Hepatocyte (in vitro differentiated cells): Measurements from ENCODE around the gene FZR1. TPM values are rescaled to one million over a fixed set of nuclear protein-coding genes. Genes with fewer than 3 reads are reported as not detected.

Experiments used
- DNase-seq: peaks from one replicate; pipeline ENCODE4 v3.0.0-alpha.2; 2016; ENCODE audit warnings: low spot score
- H2AFZ ChIP-seq: fragments of 200-600 bp; sonication (generic); 2 replicates; pipeline ENCODE4 v1.6.0; 2016; ENCODE audit warnings: antibody characterized with exemption, mild to moderate bottlenecking
- H3K27ac ChIP-seq: fragments of 200-600 bp; sonication (generic); 2 replicates; pipeline ENCODE4 v1.5.1; 2016; ENCODE audit warnings: mild to moderate bottlenecking
- H3K27me3 ChIP-seq: fragments of 200-600 bp; sonication (generic); 2 replicates; pipeline ENCODE4 v1.6.1; 2016
- H3K36me3 ChIP-seq: fragments of 200-600 bp; sonication (generic); replicated peaks from 2 replicates; pipeline ENCODE4 v1.5.1; 2016; ENCODE audit warnings: low read depth; ENCODE audit not compliant: insufficient read depth
- H3K4me1 ChIP-seq: fragments of 200-600 bp; sonication (generic); 2 replicates; pipeline ENCODE4 v1.5.1; 2016; ENCODE audit warnings: mild to moderate bottlenecking, moderate library complexity; ENCODE audit not compliant: insufficient read depth
- H3K4me2 ChIP-seq: fragments of 200-600 bp; sonication (generic); 2 replicates; pipeline ENCODE4 v1.6.0; 2016
- H3K4me3 ChIP-seq: fragments of 200-600 bp; sonication (generic); 2 replicates; pipeline ENCODE4 v1.5.1; 2016; ENCODE audit warnings: mild to moderate bottlenecking
- H3K79me2 ChIP-seq: fragments of 200-600 bp; sonication (generic); 2 replicates; pipeline ENCODE4 v1.6.0; 2017; ENCODE audit warnings: mild to moderate bottlenecking
- H3K9me2 ChIP-seq: fragments of 200-600 bp; sonication (generic); replicated peaks from 2 replicates; pipeline ENCODE4 v1.6.0; 2017; ENCODE audit warnings: mild to moderate bottlenecking; ENCODE audit not compliant: insufficient read depth
- H3K9me3 ChIP-seq: fragments of 200-600 bp; sonication (generic); 2 replicates; pipeline ENCODE4 v1.5.1; 2016; ENCODE audit warnings: low read depth, mild to moderate bottlenecking
- H4K20me1 ChIP-seq: fragments of 200-600 bp; sonication (generic); 2 replicates; pipeline ENCODE4 v1.6.0; 2016; ENCODE audit warnings: mild to moderate bottlenecking; ENCODE audit not compliant: insufficient read depth, poor library complexity, severe bottlenecking
- CTCF ChIP-seq: fragments of 200-600 bp; sonication (generic); IDR thresholded peaks from 2 replicates; pipeline ENCODE4 v1.5.1; 2016; ENCODE audit warnings: antibody characterized with exemption, mild to moderate bottlenecking; ENCODE audit not compliant: poor library complexity
- EZH2 ChIP-seq: fragments of 200-600 bp; sonication (generic); IDR thresholded peaks from 2 replicates; pipeline ENCODE4 v1.6.1; 2016; ENCODE audit warnings: antibody characterized with exemption, mild to moderate bottlenecking, borderline replicate concordance
- EZH2phosphoT487 ChIP-seq: fragments of 200-600 bp; sonication (generic); IDR thresholded peaks from one replicate; pipeline ENCODE4 v1.6.1; 2018; ENCODE audit warnings: antibody characterized with exemption, mild to moderate bottlenecking, low read depth, moderate library complexity; ENCODE audit not compliant: unreplicated experiment, severe bottlenecking
- WGBS: methylation state at CpG from one replicate; pipeline ENCODE4 v1.1.6; 2016; ENCODE audit warnings: low lambda C conversion rate; ENCODE audit errors: missing lambda C conversion rate; 5-methylcytosine and 5-hydroxymethylcytosine counted together
- polyA plus RNA-seq: library from polyadenylated mRNA; unstranded; fragments of >200 nt; fragmentation: Nextera tagmentation; extraction: Ambion mirVana; gene quantifications from 2 replicates; pipeline ENCODE4 v1.2.1, GENCODE V29; 2016
- small RNA-seq: library from RNA; depleted of rRNA; stranded (forward); fragments of <200 nt; gene quantifications from one replicate; pipeline ENCODE3, GENCODE V24; 2014
- total RNA-seq: library from RNA; depleted of rRNA; stranded (reverse); fragments of >200 nt; gene quantifications from 2 replicates; pipeline ENCODE4 v1.2.3, GENCODE V29; 2014

Gene FZR1
- total and polyA plus RNA-seq, 2 experiments from 2014 or later: 32.1 to 51.0 TPM

GRCh38 chr19:3585301-3586126, 79.4 kb downstream of the FZR1 start, which contains the start of gene GIPC3:
Gene GIPC3 (plus strand): TSS chr19:3585478. CDS start chr19:3585598, 120 bp downstream.
- no peak for DNase-seq
- 19% methylated on average over 40 of the region's 84 CpGs for WGBS
- no peak within 1 kb of the TSS for H3K27ac ChIP-seq

GRCh38 chr19:3586127-3586626, 80.1 kb downstream of the FZR1 start:
- peak overlapping the region; percentile 64 for H3K4me2 ChIP-seq
- H2AFZ ChIP-seq: no peak overlapping the region

More at GRCh38 chr19:3585301-3586126, 79.4 kb downstream of the FZR1 start, which contains the start of gene GIPC3:
- H3K4me2 ChIP-seq: peak within 1 kb of the TSS; percentile 64
- no peaks in the 10 kb centered on the region for H3K9me2 ChIP-seq
- H3K9me3 ChIP-seq: no peaks in the 10 kb centered on the region
- no peaks in the 10 kb centered on the region for H4K20me1 ChIP-seq
- no peak within 1 kb of the TSS for H3K4me3 ChIP-seq
- TF ChIP-seq CTCF (no peak), EZH2phosphoT487 (no peak), EZH2 (peak; percentile 84)
- no peaks in the 10 kb centered on the region for H3K36me3 ChIP-seq
- H3K4me1 ChIP-seq: no peaks in the 10 kb centered on the region
- no peaks in the 10 kb centered on the region for H3K79me2 ChIP-seq
- no peak within 1 kb of the TSS for H2AFZ ChIP-seq
- peaks cover 36% of the 10 kb centered on the region for H3K27me3 ChIP-seq

GRCh38 chr19:3586707-3587346, 80.7 kb downstream of the FZR1 start:
- 71% methylated on average over 30 of the region's 31 CpGs for WGBS
- H4K20me1 ChIP-seq: no peaks in the 10 kb centered on the region
- H3K4me1 ChIP-seq: no peaks in the 10 kb centered on the region
- DNase-seq: no peak
- no peak overlapping the region for H3K4me3 ChIP-seq
- TF ChIP-seq EZH2phosphoT487 (no peak), CTCF (no peak), EZH2 (no peak)
- H3K4me2 ChIP-seq: no peak overlapping the region
- no peaks in the 10 kb centered on the region for H3K79me2 ChIP-seq
- H3K27ac ChIP-seq: no peak overlapping the region
- H3K36me3 ChIP-seq: no peaks in the 10 kb centered on the region
- no peaks in the 10 kb centered on the region for H3K9me2 ChIP-seq
- no peaks in the 10 kb centered on the region for H3K9me3 ChIP-seq
- no peak overlapping the region for H2AFZ ChIP-seq
- peaks cover 36% of the 10 kb centered on the region for H3K27me3 ChIP-seq

More at GRCh38 chr19:3586127-3586626, 80.1 kb downstream of the FZR1 start:
- TF ChIP-seq EZH2phosphoT487 (no peak), CTCF (peak; percentile 40), EZH2 (no peak)
- no peaks in the 10 kb centered on the region for H3K36me3 ChIP-seq
- H3K27ac ChIP-seq: no peak overlapping the region
- H3K4me1 ChIP-seq: no peaks in the 10 kb centered on the region
- H3K27me3 ChIP-seq: peaks cover 36% of the 10 kb centered on the region
- DNase-seq: no peak
- H3K79me2 ChIP-seq: no peaks in the 10 kb centered on the region
- H3K4me3 ChIP-seq: no peak overlapping the region
- WGBS: 26% methylated on average over 15 of the region's 16 CpGs
- H4K20me1 ChIP-seq: no peaks in the 10 kb centered on the region
- no peaks in the 10 kb centered on the region for H3K9me2 ChIP-seq
- H3K9me3 ChIP-seq: no peaks in the 10 kb centered on the region

Small RNA genes lying within 50 kb of the gene (small RNA-seq; reads per million reads assigned to genes)
- gene AC005786.1 (not detected), gene RF00212 (not detected)

Other genes with a start within 250 kb of the FZR1 start
- 7.1 and 7.8 TPM in 2 replicates for gene NFIC, start 139.7 kb upstream of the FZR1 start, total RNA-seq
- gene NFIC, start 139.7 kb upstream of the FZR1 start, polyA plus RNA-seq: 20.9 and 30.5 TPM in 2 replicates
- gene SMIM24, start 25.8 kb upstream of the FZR1 start, total RNA-seq: 81.2 and 85.5 TPM in 2 replicates
- gene SMIM24, start 25.8 kb upstream of the FZR1 start, polyA plus RNA-seq: 114 and 151 TPM in 2 replicates
- gene SMIM44, start 22.9 kb upstream of the FZR1 start, total RNA-seq: not detected in 2 replicates
- not detected in 2 replicates for gene SMIM44, start 22.9 kb upstream of the FZR1 start, polyA plus RNA-seq
- gene DOHH, start 5.6 kb upstream of the FZR1 start, total RNA-seq: 10.9 and 14.9 TPM in 2 replicates
- gene DOHH, start 5.6 kb upstream of the FZR1 start, polyA plus RNA-seq: 17.6 and 28.2 TPM in 2 replicates
- not detected in 2 replicates for gene TEKTIP1, start 32.9 kb downstream of the FZR1 start, total RNA-seq
- 1.4 and 1.5 TPM in 2 replicates for gene TEKTIP1, start 32.9 kb downstream of the FZR1 start, polyA plus RNA-seq
- 39.3 and 44.7 TPM in 2 replicates for gene MFSD12, start 51.3 kb downstream of the FZR1 start, total RNA-seq
- gene MFSD12, start 51.3 kb downstream of the FZR1 start, polyA plus RNA-seq: 57.7 and 63.5 TPM in 2 replicates
- 61.4 and 62.6 TPM in 2 replicates for gene HMG20B, start 66.6 kb downstream of the FZR1 start, total RNA-seq
- gene HMG20B, start 66.6 kb downstream of the FZR1 start, polyA plus RNA-seq: 82.3 and 105 TPM in 2 replicates
- gene GIPC3, start 79.2 kb downstream of the FZR1 start, total RNA-seq: 0.04 TPM in 1 of 2 replicates, not detected in the other
- gene GIPC3, start 79.2 kb downstream of the FZR1 start, polyA plus RNA-seq: 0.19 and 0.28 TPM in 2 replicates
- 0.12 and 0.70 TPM in 2 replicates for gene TBXA2R, start 100.6 kb downstream of the FZR1 start, total RNA-seq
- 1.2 and 2.0 TPM in 2 replicates for gene TBXA2R, start 100.6 kb downstream of the FZR1 start, polyA plus RNA-seq
- gene CACTIN, start 120.5 kb downstream of the FZR1 start, total RNA-seq: 15.5 and 18.3 TPM in 2 replicates
- gene CACTIN, start 120.5 kb downstream of the FZR1 start, polyA plus RNA-seq: 15.7 and 18.3 TPM in 2 replicates
- gene PIP5K1C, start 194.2 kb downstream of the FZR1 start, total RNA-seq: 13.7 and 20.7 TPM in 2 replicates
- 33.5 and 37.1 TPM in 2 replicates for gene PIP5K1C, start 194.2 kb downstream of the FZR1 start, polyA plus RNA-seq
- gene TJP3, start 202.1 kb downstream of the FZR1 start, total RNA-seq: 23.7 and 24.4 TPM in 2 replicates
- gene TJP3, start 202.1 kb downstream of the FZR1 start, polyA plus RNA-seq: 49.2 and 56.9 TPM in 2 replicates